Liver (tissue), 9 donors: ENCODE measurements around the gene ARMC5. TPM values are rescaled to one million over a fixed set of nuclear protein-coding genes. Genes with fewer than 3 reads are reported as not detected.

Experiments used
- DNase-seq: peaks from one replicate; pipeline ENCODE4 v3.0.0-alpha.2; 2017; ENCODE audit warnings: low spot score
- H3K27ac ChIP-seq, 2 donors: one replicate each; pipeline ENCODE4 v1.7.0; 2013; ENCODE audit warnings: inconsistent platforms in 2 of 2, low read length in 2 of 2, control low read depth in 1 of 2, low read depth in 1 of 2, mild to moderate bottlenecking in 1 of 2
- H3K27me3 ChIP-seq, 4 donors: one replicate each; pipeline versions ENCODE4 v1.6.1 to v1.7.0; 2013; ENCODE audit warnings: low read length in 3 of 4, inconsistent platforms in 1 of 4, mild to moderate bottlenecking in 1 of 4, moderate library complexity in 1 of 4; ENCODE audit not compliant: control insufficient read depth in 4 of 4, insufficient read depth in 4 of 4
- H3K36me3 ChIP-seq, 4 donors: one replicate each; pipeline versions ENCODE4 v1.6.1 to v1.7.0; 2013; ENCODE audit warnings: low read length in 3 of 4, mild to moderate bottlenecking in 3 of 4, low read depth in 1 of 4, moderate library complexity in 1 of 4; ENCODE audit not compliant: control insufficient read depth in 4 of 4, insufficient read depth in 3 of 4
- H3K4me1 ChIP-seq, 4 donors: one replicate each; pipeline versions ENCODE4 v1.6.1 to v1.7.0; 2013; ENCODE audit warnings: low read length in 3 of 4, mild to moderate bottlenecking in 3 of 4, moderate library complexity in 1 of 4; ENCODE audit not compliant: control insufficient read depth in 4 of 4, insufficient read depth in 4 of 4
- H3K4me3 ChIP-seq, 3 donors: one replicate each; pipeline versions ENCODE4 v1.6.1 to v1.7.0; 2013; ENCODE audit warnings: low read length in 3 of 3, control low read depth in 1 of 3, low read depth in 1 of 3, mild to moderate bottlenecking in 1 of 3
- H3K9ac ChIP-seq, 2 donors: one replicate each; pipeline ENCODE4 v1.7.0; 2013; ENCODE audit warnings: low read length in 2 of 2, mild to moderate bottlenecking in 2 of 2, moderate library complexity in 2 of 2, control low read depth in 1 of 2, low read depth in 1 of 2
- H3K9me3 ChIP-seq, 4 donors: one replicate each; pipeline versions ENCODE4 v1.6.1 to v1.7.0; 2013; ENCODE audit warnings: low read length in 3 of 4; ENCODE audit not compliant: control insufficient read depth in 4 of 4
- ATF3 ChIP-seq: IDR thresholded peaks from 2 replicates; pipeline ENCODE4 v1.6.1; 2016; ENCODE audit warnings: antibody characterized with exemption
- EGR1 ChIP-seq, 2 donors: IDR thresholded peaks; 2 replicates each; pipeline ENCODE4 v1.6.1; 2016 to 2018; ENCODE audit warnings: antibody characterized with exemption in 2 of 2, low read depth in 2 of 2
- FOXA1 ChIP-seq: IDR thresholded peaks from 2 replicates; pipeline ENCODE4 v1.6.1; 2016; ENCODE audit warnings: antibody characterized with exemption
- FOXA2 ChIP-seq: IDR thresholded peaks from 2 replicates; pipeline ENCODE4 v1.6.1; 2016; ENCODE audit warnings: antibody characterized with exemption
- GABPA ChIP-seq, 2 donors: IDR thresholded peaks in 1 of 2; conservative IDR thresholded peaks in 1 of 2; 2 replicates each; pipeline ENCODE4 v1.6.1; 2016; ENCODE audit warnings: antibody characterized with exemption in 2 of 2, mild to moderate bottlenecking in 1 of 2, moderate library complexity in 1 of 2
- HNF4A ChIP-seq, 2 donors: conservative IDR thresholded peaks; 2 replicates each; pipeline ENCODE4 v1.6.1; 2016; ENCODE audit warnings: antibody characterized with exemption in 2 of 2, mild to moderate bottlenecking in 2 of 2
- HNF4G ChIP-seq: IDR thresholded peaks from 2 replicates; pipeline ENCODE4 v1.6.1; 2016; ENCODE audit warnings: antibody characterized with exemption
- JUND ChIP-seq, 2 donors: IDR thresholded peaks; 2 replicates each; pipeline ENCODE4 v1.6.1; 2016; ENCODE audit warnings: antibody characterized with exemption in 2 of 2
- NR2F2 ChIP-seq: IDR thresholded peaks from 2 replicates; pipeline ENCODE4 v1.6.1; 2016; ENCODE audit warnings: antibody characterized with exemption
- RAD21 ChIP-seq, 2 donors: IDR thresholded peaks; 2 replicates each; pipeline ENCODE4 v1.6.1; 2016; ENCODE audit warnings: antibody characterized with exemption in 2 of 2, mild to moderate bottlenecking in 2 of 2
- REST ChIP-seq: IDR thresholded peaks from 2 replicates; pipeline ENCODE4 v1.6.1; 2016; ENCODE audit warnings: antibody characterized with exemption, mild to moderate bottlenecking
- RXRA ChIP-seq, 2 donors: IDR thresholded peaks; 2 replicates each; pipeline ENCODE4 v1.6.1; 2017 to 2018; ENCODE audit warnings: antibody characterized with exemption in 2 of 2, mild to moderate bottlenecking in 1 of 2
- SP1 ChIP-seq: IDR thresholded peaks from 2 replicates; pipeline ENCODE4 v1.6.1; 2018; ENCODE audit warnings: antibody characterized with exemption, mild to moderate bottlenecking
- TAF1 ChIP-seq: conservative IDR thresholded peaks from 2 replicates; pipeline ENCODE4 v1.6.1; 2016; ENCODE audit warnings: antibody characterized with exemption, mild to moderate bottlenecking
- YY1 ChIP-seq: IDR thresholded peaks from 2 replicates; pipeline ENCODE4 v1.6.1; 2016; ENCODE audit warnings: antibody characterized with exemption, mild to moderate bottlenecking
- ZBTB33 ChIP-seq: IDR thresholded peaks from 2 replicates; pipeline ENCODE4 v1.6.1; 2016; ENCODE audit warnings: antibody characterized with exemption
- WGBS: extraction: QIAGEN DNeasy Blood & Tissue Kit; methylation state at CpG from one replicate; pipeline ENCODE4 v1.1.7; 2013; 5-methylcytosine and 5-hydroxymethylcytosine counted together
- polyA plus RNA-seq, 2 donors: library from polyadenylated mRNA; stranded (reverse) in 1 of 2; unstranded in 1 of 2; fragments of 200-250 nt in 1 of 2; fragments of >200 nt in 1 of 2; fragmentation: Nextera tagmentation in 1 of 2; extraction: Ambion mirVana in 1 of 2; gene quantifications; one replicate each; pipeline versions ENCODE4 v1.2.1 to v1.2.3, GENCODE V29; 2013 to 2015
- total RNA-seq, 2 donors: library from RNA; depleted of rRNA; stranded (reverse); fragments of >200 nt; gene quantifications; one replicate each; pipeline ENCODE4 v1.2.3, GENCODE V29; 2014
- TF ChIP-seq, protein P1 (sequence below): IDR thresholded peaks from 2 replicates; pipeline ENCODE4 v1.6.1; 2016; ENCODE audit warnings: antibody characterized with exemption
- TF ChIP-seq, protein P2 (sequence below): fragments of 150-350 bp; IDR thresholded peaks from 2 replicates; pipeline ENCODE4 v1.5.1; 2017; ENCODE audit warnings: improper control_type of control experiment, low read depth, low read length; ENCODE audit not compliant: missing input control
- donor health status: healthy.
- donor health status: healthy.
- donor health status: healthy.
- donor health status: healthy.
- donor health status: healthy.

ARMC5 gene
- total and polyA plus RNA-seq, 4 donors, result 5.4 to 13.3 (median 11.4) TPM

GRCh38 chr16:31478956-31479355 lies 19.7 kb downstream of the ARMC5 start:
- H3K9ac ChIP-seq, result no peak overlapping the region
- no peaks in the 10 kb centered on the region for H3K36me3 ChIP-seq
- no peaks in the 10 kb centered on the region for H3K9me3 ChIP-seq
- no peak for DNase-seq
- WGBS, result 92% methylated on average over 3 of the region's 3 CpGs
- H3K27ac ChIP-seq, result no peak overlapping the region
- TF ChIP-seq ATF3 (no peak), EGR1 (IDR thresholded peaks at IDR 0.05; ENCODE audit: low read depth in 2 of 2) (no peak), JUND (IDR thresholded peaks at IDR 0.05) (no peak), ZBTB33 (no peak), FOXA1 (no peak), RAD21 (IDR thresholded peaks at IDR 0.05) (no peak), NR2F2 (no peak), YY1 (no peak), FOXA2 (no peak), HNF4G (no peak), GABPA (IDR thresholded peaks at IDR 0.05 in 1 of 2, conservative IDR thresholded peaks at IDR 0.05 in 1 of 2) (no peak), TAF1 (no peak), HNF4A (conservative IDR thresholded peaks at IDR 0.05) (no peak)
- TF ChIP-seq, protein P1, sequence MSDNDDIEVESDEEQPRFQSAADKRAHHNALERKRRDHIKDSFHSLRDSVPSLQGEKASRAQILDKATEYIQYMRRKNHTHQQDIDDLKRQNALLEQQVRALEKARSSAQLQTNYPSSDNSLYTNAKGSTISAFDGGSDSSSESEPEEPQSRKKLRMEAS, result no peak
- no peak overlapping the region for H3K4me3 ChIP-seq
- peaks cover 3 to 21% (median 14%) of the 10 kb centered on the region in 4 donors for H3K4me1 ChIP-seq
- H3K27me3 ChIP-seq, result no peaks in the 10 kb centered on the region

- WGBS, result 93% methylated on average over 9 of the region's 9 CpGs
- Histone ChIP-seq H3K4me3 (no peak overlapping the region), H3K4me1 (peaks cover 3 to 21% (median 14%) of the 10 kb centered on the region in 4 donors), H3K36me3 (no peaks in the 10 kb centered on the region), H3K27ac (no peak overlapping the region), H3K27me3 (no peaks in the 10 kb centered on the region), H3K9me3 (no peaks in the 10 kb centered on the region), H3K9ac (no peak overlapping the region)
- no peak for DNase-seq
- TF ChIP-seq REST (no peak), YY1 (no peak), JUND (IDR thresholded peaks at IDR 0.05) (no peak), GABPA (IDR thresholded peaks at IDR 0.05 in 1 of 2, conservative IDR thresholded peaks at IDR 0.05 in 1 of 2) (no peak), EGR1 (IDR thresholded peaks at IDR 0.05; ENCODE audit: low read depth in 2 of 2) (no peak), HNF4G (no peak), FOXA1 (no peak), RAD21 (IDR thresholded peaks at IDR 0.05) (no peak), ATF3 (no peak), FOXA2 (no peak), ZBTB33 (no peak), TAF1 (no peak), RXRA (IDR thresholded peaks at IDR 0.05) (no peak), SP1 (no peak)
- TF ChIP-seq, protein P1, result no peak
- TF ChIP-seq, protein P2, sequence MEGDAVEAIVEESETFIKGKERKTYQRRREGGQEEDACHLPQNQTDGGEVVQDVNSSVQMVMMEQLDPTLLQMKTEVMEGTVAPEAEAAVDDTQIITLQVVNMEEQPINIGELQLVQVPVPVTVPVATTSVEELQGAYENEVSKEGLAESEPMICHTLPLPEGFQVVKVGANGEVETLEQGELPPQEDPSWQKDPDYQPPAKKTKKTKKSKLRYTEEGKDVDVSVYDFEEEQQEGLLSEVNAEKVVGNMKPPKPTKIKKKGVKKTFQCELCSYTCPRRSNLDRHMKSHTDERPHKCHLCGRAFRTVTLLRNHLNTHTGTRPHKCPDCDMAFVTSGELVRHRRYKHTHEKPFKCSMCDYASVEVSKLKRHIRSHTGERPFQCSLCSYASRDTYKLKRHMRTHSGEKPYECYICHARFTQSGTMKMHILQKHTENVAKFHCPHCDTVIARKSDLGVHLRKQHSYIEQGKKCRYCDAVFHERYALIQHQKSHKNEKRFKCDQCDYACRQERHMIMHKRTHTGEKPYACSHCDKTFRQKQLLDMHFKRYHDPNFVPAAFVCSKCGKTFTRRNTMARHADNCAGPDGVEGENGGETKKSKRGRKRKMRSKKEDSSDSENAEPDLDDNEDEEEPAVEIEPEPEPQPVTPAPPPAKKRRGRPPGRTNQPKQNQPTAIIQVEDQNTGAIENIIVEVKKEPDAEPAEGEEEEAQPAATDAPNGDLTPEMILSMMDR, result no peak
These were observed 20.4 kb downstream of the ARMC5 start for GRCh38 chr16:31479751-31480150.
